H1 (cell line): Measurements from ENCODE around the gene ELP4. TPM values are rescaled to one million over a fixed set of nuclear protein-coding genes. Genes with fewer than 3 reads are reported as not detected.

Source experiments
- CTCF ChIA-PET: fragments of 300-600 bp; sonication (Branson Sonifier 250); formaldehyde crosslinking; loops from one replicate; lab custom pipeline; 2021; ENCODE audit not compliant: partially characterized antibody; lab: Charles Lee
- POLR2A ChIA-PET: fragments of 300-600 bp; sonication (Branson Sonifier 250); formaldehyde crosslinking; loops from one replicate; lab custom pipeline; 2021; ENCODE audit warnings: inconsistent platforms; ENCODE audit not compliant: partially characterized antibody; lab: Charles Lee
- DNase-seq, 2 experiments: peaks; one replicate each; pipeline versions ENCODE4 v3.0.0 to v3.0.0-alpha.2; 2010 to 2022; ENCODE audit warnings: low spot score in 2 of 2, low read depth in 1 of 2, mixed read lengths in 1 of 2
- FAIRE-seq: peaks from 2 replicates; lab custom pipeline; 2011; peaks lifted over from hg19 to GRCh38; lab: Jason Lieb, UNC
- H2AFZ ChIP-seq: 2 replicates; pipeline ENCODE4 v1.8.1; 2012; ENCODE audit warnings: low read length, inconsistent platforms
- H2AK5ac ChIP-seq: 2 replicates; pipeline ENCODE4 v1.6.1; 2013; ENCODE audit warnings: low read depth, low read length
- H2BK120ac ChIP-seq: replicated peaks from 2 replicates; pipeline ENCODE3; 2013; ENCODE audit warnings: low read depth, low read length, inconsistent platforms
- H2BK12ac ChIP-seq: 2 replicates; pipeline ENCODE4 v1.6.1; 2013; ENCODE audit warnings: low read depth, low read length
- H2BK15ac ChIP-seq: 2 replicates; pipeline ENCODE4 v1.6.1; 2013; ENCODE audit warnings: low read length
- H2BK20ac ChIP-seq: 2 replicates; pipeline ENCODE4 v1.6.1; 2013; ENCODE audit warnings: low read length
- H2BK5ac ChIP-seq: 2 replicates; pipeline ENCODE4 v1.6.1; 2013; ENCODE audit warnings: low read depth, low read length
- H3K14ac ChIP-seq: 2 replicates; pipeline ENCODE4 v1.6.1; 2013; ENCODE audit warnings: inconsistent platforms; ENCODE audit not compliant: insufficient read length
- H3K18ac ChIP-seq: 2 replicates; pipeline ENCODE4 v1.6.1; 2013; ENCODE audit warnings: low read length; ENCODE audit errors: extremely low read depth
- H3K23ac ChIP-seq: 2 replicates; pipeline ENCODE4 v1.6.1; 2013; ENCODE audit warnings: inconsistent platforms; ENCODE audit not compliant: insufficient read length
- H3K23me2 ChIP-seq: 2 replicates; pipeline ENCODE4 v1.6.1; 2013; ENCODE audit warnings: low read depth, low read length
- H3K27ac ChIP-seq: 2 replicates; pipeline ENCODE4 v1.6.1; 2011; ENCODE audit warnings: low read depth, low read length, inconsistent platforms
- H3K27me3 ChIP-seq, 4 experiments: replicated peaks in 1 of 4; 1 replicate in 1 of 4; 2 replicates in 3 of 4; pipeline versions ENCODE4 v1.6.1 to v1.8.1; 2011 to 2013; ENCODE audit warnings: low read length in 3 of 4, mild to moderate bottlenecking in 3 of 4, inconsistent platforms in 2 of 4, mixed read lengths in 2 of 4, moderate library complexity in 1 of 4; ENCODE audit not compliant: control insufficient read depth in 3 of 4, insufficient read depth in 3 of 4; ENCODE audit errors: extremely low read depth in 1 of 4
- H3K36me3 ChIP-seq, 4 experiments: 2 replicates each; pipeline versions ENCODE4 v1.6.1 to v1.8.1; 2011 to 2013; ENCODE audit warnings: mild to moderate bottlenecking in 4 of 4, low read length in 3 of 4, moderate library complexity in 2 of 4, control low read depth in 1 of 4, inconsistent platforms in 1 of 4; ENCODE audit not compliant: insufficient read depth in 4 of 4, control insufficient read depth in 2 of 4
- H3K4ac ChIP-seq: replicated peaks from 2 replicates; pipeline ENCODE3; 2013; ENCODE audit warnings: low read length, low read depth, mixed read lengths, inconsistent platforms; ENCODE audit not compliant: insufficient read length
- H3K4me1 ChIP-seq, 4 experiments: replicated peaks in 1 of 4; 1 replicate in 1 of 4; 2 replicates in 3 of 4; pipeline versions ENCODE4 v1.6.1 to v1.8.1; 2011 to 2013; ENCODE audit warnings: low read length in 3 of 4, inconsistent platforms in 2 of 4, mixed read lengths in 1 of 4; ENCODE audit not compliant: insufficient read depth in 4 of 4, control insufficient read depth in 3 of 4
- H3K4me2 ChIP-seq, 2 experiments: 2 replicates each; pipeline versions ENCODE4 v1.6.1 to v1.8.1; 2011 to 2013; ENCODE audit warnings: low read depth in 2 of 2, low read length in 2 of 2, control low read depth in 1 of 2, inconsistent platforms in 1 of 2, mild to moderate bottlenecking in 1 of 2; ENCODE audit not compliant: insufficient read depth in 1 of 2
- H3K4me3 ChIP-seq, 4 experiments: fragments of 200-600, 300-600 bp in 1 of 4; sonication (generic), shearing (Covaris generic), sonication (Bioruptor Twin) in 1 of 4; 2 replicates each; pipeline versions ENCODE4 v1.5.1 to v1.8.1; 2011 to 2016; ENCODE audit warnings: low read length in 4 of 4, low read depth in 3 of 4, control low read depth in 2 of 4, inconsistent platforms in 2 of 4, mild to moderate bottlenecking in 2 of 4, mixed read lengths in 1 of 4, moderate library complexity in 1 of 4; ENCODE audit not compliant: insufficient read depth in 2 of 4; ENCODE audit errors: extremely low read depth in 1 of 4
- H3K56ac ChIP-seq: replicated peaks from 2 replicates; pipeline ENCODE3; 2013; ENCODE audit warnings: low read depth, mild to moderate bottlenecking, mixed read lengths, low read length, inconsistent platforms; ENCODE audit not compliant: insufficient read length
- H3K79me1 ChIP-seq: 2 replicates; pipeline ENCODE4 v1.6.1; 2013; ENCODE audit warnings: low read depth, low read length, control low read depth
- H3K79me2 ChIP-seq, 2 experiments: 2 replicates each; pipeline versions ENCODE4 v1.6.1 to v1.8.1; 2012 to 2013; ENCODE audit warnings: low read length in 2 of 2, mild to moderate bottlenecking in 2 of 2, inconsistent platforms in 1 of 2; ENCODE audit not compliant: insufficient read depth in 2 of 2, control insufficient read depth in 1 of 2
- H3K9ac ChIP-seq, 4 experiments: replicated peaks in 1 of 4; 1 replicate in 1 of 4; 2 replicates in 3 of 4; pipeline versions ENCODE4 v1.6.1 to v1.8.1; 2011 to 2013; ENCODE audit warnings: low read depth in 3 of 4, low read length in 3 of 4, control low read depth in 2 of 4, mild to moderate bottlenecking in 2 of 4, moderate library complexity in 2 of 4, inconsistent platforms in 1 of 4; ENCODE audit errors: extremely low read depth in 1 of 4
- H3K9me3 ChIP-seq, 2 experiments: 2 replicates each; pipeline versions ENCODE4 v1.6.1 to v1.8.1; 2012 to 2013; ENCODE audit warnings: mild to moderate bottlenecking in 2 of 2, moderate library complexity in 2 of 2, control low read depth in 1 of 2, inconsistent platforms in 1 of 2, low read depth in 1 of 2, low read length in 1 of 2, mixed read lengths in 1 of 2; ENCODE audit not compliant: insufficient read depth in 2 of 2
- H4K20me1 ChIP-seq, 2 experiments: replicated peaks in 1 of 2; 2 replicates each; pipeline versions ENCODE3 to v1.8.1; 2011 to 2013; ENCODE audit warnings: inconsistent platforms in 2 of 2, low read length in 2 of 2, mild to moderate bottlenecking in 1 of 2; ENCODE audit not compliant: insufficient read depth in 2 of 2, control insufficient read depth in 1 of 2
- H4K5ac ChIP-seq: 2 replicates; pipeline ENCODE4 v1.6.1; 2013; ENCODE audit warnings: low read length, low read depth, mixed read lengths, inconsistent platforms; ENCODE audit not compliant: insufficient read length
- H4K8ac ChIP-seq: 2 replicates; pipeline ENCODE4 v1.8.0; 2013; ENCODE audit warnings: mild to moderate bottlenecking, moderate library complexity, low read length, inconsistent platforms; ENCODE audit not compliant: insufficient read depth; ENCODE audit errors: extremely low read depth
- H4K91ac ChIP-seq: replicated peaks from 2 replicates; pipeline ENCODE3; 2013; ENCODE audit warnings: low read length, mixed read lengths, inconsistent platforms; ENCODE audit not compliant: insufficient read length
- ATF2 ChIP-seq: IDR thresholded peaks from 2 replicates; pipeline ENCODE4 v1.6.1; 2012; ENCODE audit warnings: low read length, inconsistent platforms
- BACH1 ChIP-seq: IDR thresholded peaks from 2 replicates; pipeline ENCODE4 v1.6.1; 2012; ENCODE audit warnings: low read length, improper control_type of control experiment
- HDAC2 ChIP-seq, 2 experiments: fragments of 300-600 bp in 1 of 2; sonication (generic) in 1 of 2; IDR thresholded peaks; 2 replicates each; pipeline ENCODE4 v1.6.1; 2011 to 2012; ENCODE audit warnings: low read depth in 2 of 2, low read length in 2 of 2, mild to moderate bottlenecking in 2 of 2, moderate library complexity in 2 of 2, borderline replicate concordance in 1 of 2, inconsistent platforms in 1 of 2
- NRF1 ChIP-seq: IDR thresholded peaks from 2 replicates; pipeline ENCODE4 v1.6.1; 2011; ENCODE audit warnings: mild to moderate bottlenecking, low read depth, low read length, improper control_type of control experiment
- RNF2 ChIP-seq: fragments of 200-900, 300-1000 bp; sonication (generic); IDR thresholded peaks from 2 replicates; pipeline ENCODE4 v1.7.1; 2016; ENCODE audit warnings: borderline replicate concordance, low read depth, mild to moderate bottlenecking, antibody characterized with exemption, low read length; ENCODE audit not compliant: poor library complexity, severe bottlenecking; ENCODE audit errors: missing control alignments
- RXRA ChIP-seq: IDR thresholded peaks from 2 replicates; pipeline ENCODE4 v1.6.1; 2011; ENCODE audit warnings: low read depth, mild to moderate bottlenecking, low read length, moderate library complexity; ENCODE audit not compliant: insufficient read depth
- SAP30 ChIP-seq: fragments of 300-600 bp; sonication (generic); IDR thresholded peaks from 2 replicates; pipeline ENCODE4 v1.7.1; 2012; ENCODE audit warnings: low read length, moderate library complexity, mild to moderate bottlenecking, inconsistent platforms; ENCODE audit not compliant: insufficient read depth, insufficient replicate concordance
- SUZ12 ChIP-seq: fragments of 200-600 bp; sonication (generic); IDR thresholded peaks from 2 replicates; pipeline ENCODE4 v1.6.1; 2012; ENCODE audit warnings: mild to moderate bottlenecking, inconsistent platforms, low read length, moderate library complexity, mixed read lengths
- TAF1 ChIP-seq: IDR thresholded peaks from 2 replicates; pipeline ENCODE4 v1.6.1; 2011; ENCODE audit warnings: mild to moderate bottlenecking, low read depth, low read length
- TAF7 ChIP-seq: optimal IDR thresholded peaks from 2 replicates; pipeline ENCODE3; 2011; ENCODE audit warnings: low read depth, mild to moderate bottlenecking, inconsistent platforms, low read length, moderate library complexity, borderline replicate concordance
- WGBS, 2 experiments: shearing (Covaris generic) in 1 of 2; methylation state at CpG; one replicate each; pipeline versions ENCODE4 v1.1.6 to v1.1.7; 2013 to 2015; ENCODE audit warnings: low lambda C conversion rate in 2 of 2, mixed read lengths in 2 of 2, inconsistent platforms in 1 of 2, low coverage in 1 of 2, missing lambda C conversion rate in 1 of 2; ENCODE audit not compliant: insufficient replicate concordance in 2 of 2, insufficient coverage in 1 of 2, insufficient read length in 1 of 2; ENCODE audit errors: extremely low coverage in 1 of 2, missing lambda C conversion rate in 1 of 2; 5-methylcytosine and 5-hydroxymethylcytosine counted together
- polyA plus RNA-seq, 7 experiments: library from polyadenylated mRNA; depleted of rRNA in 3 of 7; stranded (reverse) in 5 of 7; unstranded in 2 of 7; fragments of >200 nt in 5 of 7; fragments of 200-250 nt in 2 of 7; gene quantifications; 1 replicate in 5 of 7; 2 replicates in 1 of 7; 4 replicates in 1 of 7; pipeline versions ENCODE4 v1.2.1 to v1.2.3, GENCODE V29; 2011 to 2013; ENCODE audit warnings: missing spikeins in 2 of 7, mixed read lengths in 2 of 7
- total RNA-seq: library from RNA; stranded (reverse); fragmentation: NEBNext Ultra II Directional; extraction: Animal tissue kit (Norgen Biotek cat#: 25700); gene quantifications from 2 replicates; pipeline ENCODE4 v1.2.1, GENCODE V29; 2021

ELP4 gene
- total and polyA plus RNA-seq, 2 of the 8 experiments (the other 6 are each of a cell fraction or from before 2014, with no cell fraction given), result 14.0 to 18.6 TPM

- Histone ChIP-seq H2BK20ac (peak overlapping the region; percentile 23; the same call in 1 of the 2 replicates), H3K36me3 (no peaks in the 10 kb centered on the region; a peak in 1 of 8 replicates), H2BK5ac (no peak overlapping the region), H3K4me3 (no peak overlapping the region), H3K4me2 (peak overlapping the region in 1 of 2 experiments; percentile 27; a peak in 1 of 4 replicates), H3K27ac (no peak overlapping the region), H4K20me1 (peaks cover 0 to 31% of the 10 kb centered on the region in 2 experiments), H2BK12ac (no peak overlapping the region), H2AFZ (no peak overlapping the region), H3K9ac (no peak overlapping the region), H4K8ac (no peak overlapping the region), H3K79me1 (no peaks in the 10 kb centered on the region), H3K18ac (0 out of 2 replicates have a peak overlapping the region, but pooled peaks have one; percentile 48), H2BK120ac (no peak overlapping the region), H3K23ac (no peak overlapping the region), H2BK15ac (no peak overlapping the region), H4K5ac (no peak overlapping the region), H4K91ac (no peak overlapping the region), H3K4me1 (peaks cover 24 to 44% (median 28%) of the 10 kb centered on the region in 4 experiments), H3K23me2 (peaks cover 7% of the 10 kb centered on the region; the same call in 1 of the 2 replicates), H3K9me3 (no peaks in the 10 kb centered on the region), H3K4ac (no peak overlapping the region), H3K14ac (no peak overlapping the region), H3K27me3 (peaks cover 86 to 100% (median 97%) of the 10 kb centered on the region in 4 experiments), H2AK5ac (no peak overlapping the region), H3K56ac (no peak overlapping the region), H3K79me2 (no peaks in the 10 kb centered on the region)
- CTCF ChIA-PET, result interaction anchor here (0.8 to 6.7 kb wide), 5 partner anchors 20 to 206 kb away, joined by 3 to 59 read pairs (median 3); no protein-coding TSS in a partner anchor
- DNase-seq (peak in 1 of 2 experiments; percentile 49), FAIRE-seq (no peak)
- POLR2A ChIA-PET, result interaction anchor here (0.9 to 3.0 kb wide), 3 partner anchors 10 to 15 kb away, joined by 3 to 7 read pairs (median 5); no protein-coding TSS in a partner anchor
- 11% methylated on average over 9 of the region's 9 CpGs; no CpG with 5 or more reads in 1 of the 2 experiments for WGBS, 2 experiments
- TF ChIP-seq NRF1 (no peak), ATF2 (no peak), SUZ12 (peak; percentile 73), HDAC2 (IDR thresholded peaks at IDR 0.05; ENCODE audit: borderline replicate concordance in 1 of 2, low read depth in 2 of 2, low read length in 2 of 2) (no peak), RXRA (no peak), BACH1 (no peak), TAF7 (no peak), TAF1 (no peak), SAP30 (no peak), RNF2 (peak; percentile 91)
These were observed 291.7 kb downstream of the ELP4 start for GRCh38 chr11:31801298-31801702.
